ENCODE measurements around the gene CFAP251. TPM values are rescaled to one million over a fixed set of nuclear protein-coding genes. Genes with fewer than 3 reads are reported as not detected.
A peak's percentile ranks its signal among the peaks of the same experiment; 100 is the strongest.

CFAP251 gene
- total and polyA plus RNA-seq, 10 of the 15 experiments (the other 5 are each of a cell fraction or from before 2014, with no cell fraction given) = 0.10 to 0.97 (median 0.64) TPM

DNA sequence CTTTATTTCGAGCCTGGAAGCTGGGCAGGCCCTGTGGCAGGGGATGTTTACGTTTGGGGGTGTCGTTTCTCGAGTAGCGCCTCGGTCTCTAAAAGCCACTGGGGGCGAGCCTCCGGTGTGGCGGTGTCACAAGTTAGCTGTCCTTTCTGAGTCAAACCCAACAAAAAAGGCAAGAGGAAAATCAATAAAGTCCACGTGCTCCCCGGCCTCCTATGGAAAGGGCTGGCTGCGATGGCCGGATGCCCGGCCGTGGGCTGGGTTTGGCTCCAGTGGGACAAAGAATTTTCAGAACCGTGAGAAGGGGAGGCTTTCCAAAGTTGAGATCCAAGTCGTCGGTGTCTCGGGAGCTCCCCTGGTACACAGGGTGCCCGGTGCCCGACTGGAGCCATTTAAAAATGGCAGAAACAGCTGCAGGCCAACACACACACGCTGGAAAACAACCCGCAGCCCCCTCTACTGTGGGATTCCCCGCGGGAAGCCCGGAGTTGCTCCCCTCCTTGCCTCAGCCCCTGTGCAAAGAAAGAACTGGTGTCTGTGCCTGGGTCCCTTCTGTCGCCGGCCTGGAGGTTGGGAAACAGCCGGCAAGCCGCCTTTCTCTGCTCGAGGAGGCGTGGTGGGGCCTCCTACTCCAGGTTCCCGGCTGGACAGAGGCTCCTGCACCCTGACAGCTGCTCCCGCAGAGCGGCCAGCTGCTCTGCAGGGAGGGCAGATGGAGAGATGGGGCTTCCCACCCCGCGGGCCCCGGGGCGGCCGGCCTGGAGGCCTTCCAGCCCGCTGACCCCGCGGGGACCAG is 105.1 kb downstream of the CFAP251 start:
- POLR2A ChIA-PET = interaction anchor here (0.6 to 2.6 kb wide), 2 partner anchors 32 to 51 kb away, joined by 5 to 9 read pairs; no protein-coding TSS in a partner anchor
- ATAC-seq (peak; percentile 28), FAIRE-seq (no peak), DNase-seq (ENCODE audit: low read depth, low spot score) (no peak)
- no TSS peak for BruUV-seq (replicated peaks)
- Histone ChIP-seq H3K9ac (ENCODE audit: control insufficient read depth, insufficient read depth, low read length) (peak overlapping the region; percentile 39), H3K27ac (ENCODE audit: control insufficient read depth, insufficient read depth) (0 out of 2 replicates have a peak overlapping the region, but pooled peaks have one; percentile 1), H2AFZ (ENCODE audit: control insufficient read depth, low read depth, low read length) (peak overlapping the region; percentile 29; the same call in 1 of the 2 replicates), H3K4me2 (ENCODE audit: control insufficient read depth, insufficient read depth) (peak overlapping the region; percentile 64), H3K79me2 (ENCODE audit: control insufficient read depth, insufficient read depth, low read length) (no peaks in the 10 kb centered on the region), H3K36me3 (ENCODE audit: control insufficient read depth in 2 of 2, insufficient read depth in 2 of 2, low read length in 1 of 2) (no peaks in the 10 kb centered on the region), H3K27me3 (replicated peaks in 1 of 2; ENCODE audit: control insufficient read depth in 2 of 2, insufficient read depth in 2 of 2, low read length in 1 of 2) (peaks cover 4 to 17% of the 10 kb centered on the region in 2 experiments), H3K4me1 (ENCODE audit: control insufficient read depth, insufficient read depth, low read length) (peaks cover 24% of the 10 kb centered on the region), H4K20me1 (ENCODE audit: control insufficient read depth, insufficient read depth) (no peaks in the 10 kb centered on the region; the same call in 1 of the 2 replicates), H3K9me3 (replicated peaks; ENCODE audit: control insufficient read depth, insufficient read depth, low read length) (peaks cover 2% of the 10 kb centered on the region), H3K4me3 (peak overlapping the region; percentile 65; the same call in 1 of the 2 replicates)
- RAD21 ChIA-PET (ENCODE audit: unreplicated experiment) = interaction anchor here (0.6 to 2.1 kb wide), 3 partner anchors 31 to 105 kb away, joined by 3 to 8 read pairs (median 7); partner anchors contain the start of gene CFAP251
- SMC1A ChIA-PET (ENCODE audit: uncharacterized antibody, unreplicated experiment) = interaction anchor here (1.5 kb wide), 1 partner anchor 32 kb away, joined by 6 read pairs; no protein-coding TSS in a partner anchor
- in situ Hi-C loops (cut with MboI) = no loop called here
- TF ChIP-seq ZBED1 (IDR thresholded peaks at IDR 0.05; ENCODE audit: borderline replicate concordance) (no peak), CHD2 (IDR thresholded peaks at IDR 0.05; ENCODE audit: borderline replicate concordance, low read depth, low read length) (no peak), IRF3 (IDR thresholded peaks at IDR 0.05) (no peak), IKZF1 (conservative IDR thresholded peaks at IDR 0.05) (0 out of 2 replicates have a peak, but pooled peaks have one; percentile 18), NFYB (IDR thresholded peaks at IDR 0.05; ENCODE audit: insufficient read depth, low read depth, low read length) (peak; percentile 49; the same call in 1 of the 2 replicates), JUND (IDR thresholded peaks at IDR 0.05; ENCODE audit: low read depth, low read length) (no peak), RUNX3 (IDR thresholded peaks at IDR 0.05; ENCODE audit: low read length) (peak; percentile 19; the same call in 1 of the 2 replicates), SIN3A (IDR thresholded peaks at IDR 0.05; ENCODE audit: low read depth, low read length) (peak; percentile 53; the same call in 1 of the 2 replicates), RELA (IDR thresholded peaks at IDR 0.05; ENCODE audit: borderline replicate concordance, partially characterized antibody) (peak; percentile 22), YY1 (IDR thresholded peaks at IDR 0.05; ENCODE audit: low read depth, low read length) (peak; percentile 81), TCF12 (IDR thresholded peaks at IDR 0.05; ENCODE audit: low read depth, low read length) (0 out of 2 replicates have a peak, but pooled peaks have one; percentile 11), SMARCA5 (IDR thresholded peaks at IDR 0.05) (no peak), TARDBP (IDR thresholded peaks at IDR 0.05; ENCODE audit: borderline replicate concordance) (no peak), JUNB (IDR thresholded peaks at IDR 0.05) (no peak)
- TF ChIP-seq, protein P1, sequence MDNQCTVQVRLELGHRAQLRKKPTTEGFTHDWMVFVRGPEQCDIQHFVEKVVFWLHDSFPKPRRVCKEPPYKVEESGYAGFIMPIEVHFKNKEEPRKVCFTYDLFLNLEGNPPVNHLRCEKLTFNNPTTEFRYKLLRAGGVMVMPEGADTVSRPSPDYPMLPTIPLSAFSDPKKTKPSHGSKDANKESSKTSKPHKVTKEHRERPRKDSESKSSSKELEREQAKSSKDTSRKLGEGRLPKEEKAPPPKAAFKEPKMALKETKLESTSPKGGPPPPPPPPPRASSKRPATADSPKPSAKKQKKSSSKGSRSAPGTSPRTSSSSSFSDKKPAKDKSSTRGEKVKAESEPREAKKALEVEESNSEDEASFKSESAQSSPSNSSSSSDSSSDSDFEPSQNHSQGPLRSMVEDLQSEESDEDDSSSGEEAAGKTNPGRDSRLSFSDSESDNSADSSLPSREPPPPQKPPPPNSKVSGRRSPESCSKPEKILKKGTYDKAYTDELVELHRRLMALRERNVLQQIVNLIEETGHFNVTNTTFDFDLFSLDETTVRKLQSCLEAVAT (IDR thresholded peaks at IDR 0.05) = no peak
- CTCF ChIA-PET = interaction anchor here (0.5 to 1.7 kb wide), 4 partner anchors 27 to 129 kb away, joined by 3 to 4 read pairs (median 4); no protein-coding TSS in a partner anchor
- 8% methylated on average over 43 of the region's 43 CpGs for WGBS (ENCODE audit: insufficient coverage, insufficient replicate concordance, low lambda C conversion rate, missing lambda C conversion rate)
- intact Hi-C loops (cut with micrococcal nuclease; ENCODE audit: unreplicated experiment) = no loop called here

All from GM12878 (cell line).